ENCODE results near the gene CCDC74A. TPM values are rescaled to one million over a fixed set of nuclear protein-coding genes. Genes with fewer than 3 reads are reported as not detected.
"Not testable (repeated sequence)": the region's sequence is repeated elsewhere in the genome, so short reads cannot be mapped to it uniquely, and the experiment has no call there.

The CCDC74A gene
- total RNA-seq, 1 donor from 2014 or later: 33.3 TPM

DNA sequence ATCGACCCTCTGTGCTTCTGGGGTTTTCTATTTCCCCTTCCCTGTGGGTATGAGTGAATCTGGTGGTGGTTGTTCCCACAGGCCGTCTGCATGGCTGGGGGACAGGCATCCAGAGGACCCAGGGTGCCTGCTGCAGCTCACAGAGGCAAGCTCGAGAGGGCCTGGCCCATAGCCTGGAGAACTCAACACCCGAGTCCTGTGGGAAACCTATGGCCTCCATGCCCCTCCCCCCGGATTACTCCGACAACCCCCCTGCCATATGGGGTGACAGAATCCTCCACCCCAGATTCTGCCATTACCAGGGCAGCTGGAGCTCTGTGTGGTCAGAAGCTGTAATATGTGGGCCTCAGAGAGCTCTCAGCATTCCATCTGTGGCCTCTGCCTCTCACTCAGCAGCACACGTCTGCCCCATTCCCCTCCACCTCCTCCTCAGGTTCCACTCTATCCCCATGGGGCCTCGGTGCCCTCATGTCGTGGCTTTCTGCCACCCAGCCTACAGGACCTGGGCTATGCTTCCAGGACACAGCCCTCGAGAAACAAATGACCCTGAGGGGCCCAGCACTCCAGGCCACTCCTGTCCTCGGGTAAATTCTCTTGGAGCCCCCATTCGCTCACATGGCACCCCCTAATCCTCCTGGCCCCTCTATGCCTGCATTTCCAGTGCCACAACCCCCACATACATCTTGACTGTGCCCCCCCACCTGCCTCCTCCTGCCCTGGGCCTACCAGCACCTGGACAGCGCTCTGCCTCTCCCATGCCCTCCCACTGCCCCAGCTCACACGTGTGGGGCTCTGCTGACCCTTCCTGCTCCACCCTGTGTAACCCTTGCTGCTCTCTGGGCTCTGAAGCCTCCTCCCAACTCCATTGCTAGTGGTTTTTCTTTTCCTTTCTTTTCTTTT, 39.1 kb upstream of the CCDC74A start:
- Histone ChIP-seq H3K27me3 (ENCODE audit: control insufficient read depth, insufficient read depth, low read length) (no peaks in the 10 kb centered on the region), H3K36me3 (ENCODE audit: control insufficient read depth, insufficient read depth, low read length) (no peaks in the 10 kb centered on the region), H3K4me3 (ENCODE audit: low read depth, low read length) (no peak overlapping the region)
- DNase-seq (ENCODE audit: low read depth): no peak
- TF ChIP-seq, protein P1, sequence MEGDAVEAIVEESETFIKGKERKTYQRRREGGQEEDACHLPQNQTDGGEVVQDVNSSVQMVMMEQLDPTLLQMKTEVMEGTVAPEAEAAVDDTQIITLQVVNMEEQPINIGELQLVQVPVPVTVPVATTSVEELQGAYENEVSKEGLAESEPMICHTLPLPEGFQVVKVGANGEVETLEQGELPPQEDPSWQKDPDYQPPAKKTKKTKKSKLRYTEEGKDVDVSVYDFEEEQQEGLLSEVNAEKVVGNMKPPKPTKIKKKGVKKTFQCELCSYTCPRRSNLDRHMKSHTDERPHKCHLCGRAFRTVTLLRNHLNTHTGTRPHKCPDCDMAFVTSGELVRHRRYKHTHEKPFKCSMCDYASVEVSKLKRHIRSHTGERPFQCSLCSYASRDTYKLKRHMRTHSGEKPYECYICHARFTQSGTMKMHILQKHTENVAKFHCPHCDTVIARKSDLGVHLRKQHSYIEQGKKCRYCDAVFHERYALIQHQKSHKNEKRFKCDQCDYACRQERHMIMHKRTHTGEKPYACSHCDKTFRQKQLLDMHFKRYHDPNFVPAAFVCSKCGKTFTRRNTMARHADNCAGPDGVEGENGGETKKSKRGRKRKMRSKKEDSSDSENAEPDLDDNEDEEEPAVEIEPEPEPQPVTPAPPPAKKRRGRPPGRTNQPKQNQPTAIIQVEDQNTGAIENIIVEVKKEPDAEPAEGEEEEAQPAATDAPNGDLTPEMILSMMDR (IDR thresholded peaks at IDR 0.05; ENCODE audit: insufficient read depth, low read length, poor library complexity, severe bottlenecking): no peak

DNA sequence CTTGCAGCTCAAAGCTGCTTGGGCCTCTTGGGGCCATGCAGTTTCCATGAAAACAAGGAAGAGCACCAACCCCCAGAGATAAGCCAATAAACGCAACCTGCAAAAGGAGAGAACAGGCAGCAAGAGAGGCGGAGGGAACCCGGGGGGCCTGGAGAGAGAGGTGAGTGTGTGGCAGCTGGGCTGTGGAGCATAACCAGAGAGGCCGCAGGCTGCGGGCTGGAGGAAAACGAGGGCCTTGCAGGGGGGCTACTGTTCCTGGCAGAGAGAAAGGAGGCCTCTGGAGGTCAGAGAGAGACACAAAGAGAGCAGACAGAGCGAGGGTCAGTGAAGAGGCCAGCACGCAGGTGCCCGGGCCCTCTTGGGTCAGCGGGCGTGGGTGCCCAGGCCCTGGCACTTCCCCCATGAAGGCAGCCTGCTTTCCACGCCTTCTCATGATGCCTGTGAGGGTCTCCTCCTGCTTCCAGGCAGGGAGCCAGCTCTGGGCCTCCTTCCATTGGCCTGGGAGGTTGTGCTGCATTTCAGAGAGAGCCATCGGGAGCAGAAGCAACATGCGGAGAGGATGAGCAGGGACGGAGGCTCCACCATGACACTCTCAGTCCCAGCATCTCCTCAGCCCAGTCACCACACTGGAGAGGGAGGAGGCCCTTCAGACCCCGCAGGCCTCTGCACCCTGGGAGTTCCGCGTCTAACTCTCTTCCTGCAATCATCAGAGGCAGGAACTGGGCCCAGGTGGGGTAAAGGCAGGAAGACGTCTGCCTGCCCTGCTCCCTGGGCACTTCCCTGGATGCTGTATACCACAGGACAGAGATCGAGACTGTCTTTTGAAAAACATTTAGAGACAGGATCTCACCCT, 36.8 kb upstream of the CCDC74A start:
- not testable (repeated sequence) for H3K36me3 ChIP-seq (ENCODE audit: control insufficient read depth, insufficient read depth, low read length); H3K27me3 ChIP-seq (ENCODE audit: control insufficient read depth, insufficient read depth, low read length); DNase-seq (ENCODE audit: low read depth)
- H3K4me3 ChIP-seq (ENCODE audit: low read depth, low read length): peak overlapping the region; percentile 52

DNA sequence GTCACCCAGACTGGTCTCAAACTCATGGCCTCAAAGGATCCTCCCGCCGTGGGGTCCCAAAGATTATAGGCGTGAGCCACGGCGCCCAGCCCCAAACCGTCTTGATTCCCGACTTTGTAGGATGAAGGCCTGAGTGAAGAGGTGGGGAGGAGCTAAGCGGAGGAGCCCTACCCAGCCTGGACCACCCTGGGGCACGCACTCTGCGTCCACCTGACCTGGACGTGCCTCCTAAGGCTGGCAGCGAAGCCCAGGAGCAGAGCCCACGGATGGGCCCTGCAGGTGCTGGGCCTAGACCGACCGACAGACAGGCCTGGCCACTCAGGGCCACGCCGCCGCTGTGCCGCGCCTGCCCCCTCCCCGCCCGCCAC, 36.2 kb upstream of the CCDC74A start:
- H3K36me3 ChIP-seq (ENCODE audit: control insufficient read depth, insufficient read depth, low read length); H3K27me3 ChIP-seq (ENCODE audit: control insufficient read depth, insufficient read depth, low read length); DNase-seq (ENCODE audit: low read depth): not testable (repeated sequence)
- peak overlapping the region; percentile 52 for H3K4me3 ChIP-seq (ENCODE audit: low read depth, low read length)

DNA sequence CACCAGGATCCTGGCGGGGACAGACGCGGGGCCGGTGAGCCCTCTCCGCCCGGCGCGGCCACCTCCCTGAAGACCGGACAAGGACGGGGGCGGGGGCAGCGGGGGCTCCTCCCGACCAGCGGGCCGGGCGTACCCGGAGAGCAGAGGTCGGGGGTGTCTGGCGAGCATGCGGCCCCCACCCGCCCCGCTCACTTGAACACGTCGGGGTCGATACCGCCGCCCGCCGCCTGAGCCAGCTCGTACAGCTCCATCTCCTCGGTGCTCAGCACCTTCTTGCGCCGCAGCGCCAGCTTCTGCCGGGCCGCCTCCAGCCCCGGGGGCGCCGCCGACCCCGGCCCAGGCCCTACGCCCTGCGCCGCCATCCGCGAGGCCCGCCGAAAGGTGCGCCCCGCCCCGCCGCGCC, 35.7 kb upstream of the CCDC74A start, which contains the start of gene MZT2A:
Gene MZT2A (minus strand): TSS at position 383 of the 403 bp plus-strand sequence. CDS start 21 bp downstream, at position 362.
- not testable (repeated sequence) for H3K27me3 ChIP-seq (ENCODE audit: control insufficient read depth, insufficient read depth, low read length); DNase-seq (ENCODE audit: low read depth); H3K36me3 ChIP-seq (ENCODE audit: control insufficient read depth, insufficient read depth, low read length)
- H3K4me3 ChIP-seq (ENCODE audit: low read depth, low read length): peak within 1 kb of the TSS; percentile 97

DNA sequence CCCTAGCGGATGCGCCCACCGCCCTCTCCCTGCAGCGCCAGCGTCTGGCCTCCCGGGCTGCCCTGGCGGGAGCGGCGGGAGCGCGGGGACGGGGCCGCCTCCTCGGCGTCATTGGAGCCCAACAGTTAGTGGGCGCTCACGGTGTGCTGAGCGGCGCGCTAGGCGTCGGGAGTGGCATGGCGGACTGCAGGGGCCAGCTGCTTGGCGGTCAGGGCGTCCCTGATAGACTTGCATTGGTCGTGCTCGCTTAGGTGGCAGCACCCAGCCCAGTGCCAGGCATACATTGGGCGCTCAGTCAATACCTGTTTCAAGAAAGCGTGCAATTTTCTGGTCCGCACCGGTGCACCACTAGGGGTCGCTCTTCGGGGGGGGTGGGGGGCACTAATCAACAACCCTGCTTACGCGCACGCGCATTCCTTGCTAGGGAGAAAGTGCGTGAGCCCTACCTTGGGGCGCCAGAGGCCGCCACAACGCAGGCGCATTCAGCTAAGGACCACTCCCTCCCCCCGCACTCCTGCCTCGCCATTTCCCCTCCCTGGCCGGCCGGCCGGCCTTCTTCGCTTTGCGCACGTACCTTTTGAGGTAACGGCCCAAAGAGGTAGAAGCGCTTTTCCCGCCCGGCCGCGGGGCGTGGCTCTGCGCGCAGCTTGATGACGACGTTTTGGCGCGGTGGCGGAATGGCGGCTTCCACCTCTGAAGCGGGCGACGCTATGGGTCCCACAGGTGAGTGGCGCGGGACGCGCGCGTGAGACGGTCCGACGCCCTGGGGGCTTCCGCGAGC, 35.1 kb upstream of the CCDC74A start:
- DNase-seq (ENCODE audit: low read depth): peak; percentile 75
- TF ChIP-seq, protein P1 (IDR thresholded peaks at IDR 0.05; ENCODE audit: insufficient read depth, low read length, poor library complexity, severe bottlenecking): peak; percentile 91
- H3K36me3 ChIP-seq (ENCODE audit: control insufficient read depth, insufficient read depth, low read length): no peaks in the 10 kb centered on the region
- H3K27me3 ChIP-seq (ENCODE audit: control insufficient read depth, insufficient read depth, low read length): no peaks in the 10 kb centered on the region
- peak overlapping the region; percentile 97 for H3K4me3 ChIP-seq (ENCODE audit: low read depth, low read length)

DNA sequence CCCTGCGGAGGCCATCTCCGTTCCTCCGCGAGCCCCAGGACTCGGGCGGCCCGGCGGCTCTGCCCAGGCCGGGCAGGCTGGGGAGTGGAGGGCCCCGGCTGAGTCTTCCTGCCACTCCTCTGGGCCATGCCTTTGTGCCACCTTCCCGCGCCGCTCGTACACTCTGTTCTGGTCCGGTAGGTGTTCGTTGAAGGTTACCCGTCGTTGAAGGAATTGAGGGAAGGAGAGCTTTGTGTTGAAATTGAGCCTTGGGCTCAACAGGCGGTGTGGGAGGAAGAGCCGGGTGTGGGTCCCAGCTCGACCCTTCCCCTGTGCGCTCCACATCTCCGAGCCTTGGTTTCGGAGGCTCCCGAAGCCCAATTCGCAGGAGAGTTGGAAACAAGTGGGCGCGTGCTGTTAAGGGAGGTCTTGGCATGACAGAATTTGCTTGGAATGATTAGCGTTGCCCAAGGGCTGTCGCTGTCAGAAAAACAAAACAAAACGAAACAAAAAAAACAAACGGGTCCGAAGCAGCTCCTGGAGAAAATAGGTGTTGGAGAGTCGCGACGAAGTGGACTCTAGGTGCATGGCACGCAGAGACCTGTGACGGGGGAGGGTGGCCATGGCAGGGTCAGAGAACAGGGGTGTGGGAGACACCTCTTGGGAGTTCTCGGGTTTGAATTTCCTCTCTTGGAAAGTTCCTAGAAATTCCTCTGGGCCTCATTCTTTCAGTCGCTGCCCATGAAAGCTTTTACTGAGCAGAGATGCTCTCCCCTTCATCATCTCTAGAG, 34.3 kb upstream of the CCDC74A start:
- Histone ChIP-seq H3K36me3 (ENCODE audit: control insufficient read depth, insufficient read depth, low read length) (no peaks in the 10 kb centered on the region), H3K27me3 (ENCODE audit: control insufficient read depth, insufficient read depth, low read length) (no peaks in the 10 kb centered on the region), H3K4me3 (ENCODE audit: low read depth, low read length) (peak overlapping the region; percentile 97)
- no peak for DNase-seq (ENCODE audit: low read depth)
- TF ChIP-seq, protein P1 (IDR thresholded peaks at IDR 0.05; ENCODE audit: insufficient read depth, low read length, poor library complexity, severe bottlenecking): no peak

DNA sequence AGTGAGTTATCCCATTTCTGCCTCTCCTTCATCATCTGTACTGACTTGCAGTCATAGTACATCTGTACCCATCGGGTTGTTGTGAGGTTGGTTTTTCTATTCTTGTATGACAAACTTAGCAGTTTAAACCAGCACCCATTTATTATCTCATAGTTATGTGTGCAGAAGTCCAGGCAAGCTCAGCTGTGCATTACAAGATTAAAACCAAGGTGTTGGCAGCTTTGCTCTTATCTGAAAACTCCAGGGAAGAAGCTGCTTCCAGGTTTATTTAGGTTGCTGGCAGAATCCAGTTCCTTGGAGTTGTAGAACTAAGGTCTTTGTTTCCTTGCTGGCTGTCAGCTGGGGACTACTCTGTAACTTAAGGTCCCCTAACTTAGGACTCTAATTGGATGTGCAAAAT, 32.2 kb upstream of the CCDC74A start:
- not testable (repeated sequence) for DNase-seq (ENCODE audit: low read depth); H3K27me3 ChIP-seq (ENCODE audit: control insufficient read depth, insufficient read depth, low read length); H3K4me3 ChIP-seq (ENCODE audit: low read depth, low read length); H3K36me3 ChIP-seq (ENCODE audit: control insufficient read depth, insufficient read depth, low read length)

DNA sequence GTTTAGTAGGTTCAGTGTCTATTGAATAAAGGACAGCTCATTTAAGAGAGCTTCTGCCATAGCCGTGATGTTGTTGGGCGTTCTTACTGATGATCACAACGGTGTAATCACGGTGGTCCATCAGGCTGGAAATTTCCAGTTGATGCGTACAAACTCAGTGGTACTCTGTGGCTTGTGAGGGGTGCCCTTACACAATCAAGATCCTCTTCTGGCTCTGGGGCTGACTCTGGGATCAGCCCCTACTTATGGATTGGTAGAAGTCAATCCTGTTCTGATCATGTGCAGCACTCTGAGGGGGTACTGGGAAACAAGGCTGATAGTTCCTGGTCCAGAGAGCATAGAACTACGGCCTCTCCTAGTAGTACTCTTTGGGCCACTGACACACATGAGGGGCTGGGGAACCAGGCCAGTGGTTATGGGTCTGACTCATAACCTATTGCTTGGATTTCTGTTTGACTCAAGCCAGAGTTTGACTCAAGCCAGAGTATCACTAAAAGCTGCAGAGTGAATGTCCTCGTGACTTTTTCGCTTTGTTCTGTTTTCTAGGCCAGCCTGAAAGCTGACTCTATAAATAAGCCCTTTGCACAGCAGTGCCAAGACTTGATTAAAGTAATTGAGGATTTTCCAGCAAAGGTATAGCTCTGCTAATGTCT, 29.2 kb upstream of the CCDC74A start:
- not testable (repeated sequence) for DNase-seq (ENCODE audit: low read depth)

DNA sequence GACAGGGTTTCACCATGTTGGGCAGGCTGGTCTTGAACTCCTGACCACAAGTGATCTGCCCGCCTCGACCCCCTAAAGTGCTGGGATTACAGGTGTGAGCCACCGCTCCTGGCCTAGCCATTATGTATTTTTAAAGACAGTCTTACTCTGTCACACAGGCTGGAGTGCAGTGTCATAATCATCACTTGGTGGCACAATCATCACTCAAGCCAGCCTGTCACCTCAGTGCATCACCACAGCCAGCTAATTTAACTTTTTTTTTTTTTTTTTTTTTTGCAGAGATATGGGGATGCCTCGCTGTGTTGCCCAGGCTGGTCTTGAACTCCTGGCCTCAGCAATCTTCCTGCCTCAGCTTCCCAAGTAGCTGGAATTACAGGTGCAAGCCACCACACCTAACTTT, 24.1 kb upstream of the CCDC74A start:
- DNase-seq (ENCODE audit: low read depth); H3K4me3 ChIP-seq (ENCODE audit: low read depth, low read length); H3K36me3 ChIP-seq (ENCODE audit: control insufficient read depth, insufficient read depth, low read length); H3K27me3 ChIP-seq (ENCODE audit: control insufficient read depth, insufficient read depth, low read length): not testable (repeated sequence)

More for the DNA sequence above, 29.2 kb upstream of the CCDC74A start:
- not testable (repeated sequence) for H3K36me3 ChIP-seq (ENCODE audit: control insufficient read depth, insufficient read depth, low read length); H3K4me3 ChIP-seq (ENCODE audit: low read depth, low read length); H3K27me3 ChIP-seq (ENCODE audit: control insufficient read depth, insufficient read depth, low read length)
